ENCODE results near the gene CD55.

The CD55 gene

DNA sequence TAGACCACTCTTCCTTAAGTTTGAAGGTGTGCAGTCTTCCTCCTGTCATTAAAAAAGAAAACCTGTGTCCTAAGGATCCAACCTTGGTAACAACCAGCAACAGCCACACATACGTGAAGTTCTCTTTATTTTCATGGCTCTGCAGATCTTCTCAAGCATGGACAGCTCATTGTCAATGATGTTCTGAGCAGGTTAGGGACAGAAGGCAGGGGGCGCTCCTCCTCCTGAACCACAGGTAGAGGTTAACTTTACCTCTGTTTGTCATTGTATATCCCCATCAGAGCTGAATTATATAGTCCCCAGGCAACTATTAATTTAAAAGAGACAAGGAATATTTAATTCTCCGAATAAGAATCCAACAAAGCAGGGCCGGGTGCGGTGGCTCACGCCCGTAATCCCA, 80.1 kb downstream of the CD55 start:
- TF ChIP-seq CTCF (IDR thresholded peaks at IDR 0.05; ENCODE audit: insufficient read depth, low read depth, low read length, missing control alignments) = peak; percentile 11
- no peak for DNase-seq (ENCODE audit: low read depth)
- no peak overlapping the region for H3K4me3 ChIP-seq (ENCODE audit: low read depth, low read length)

- no peak overlapping the region for H3K4me3 ChIP-seq (ENCODE audit: low read depth, low read length)
- DNase-seq (ENCODE audit: low read depth) = no peak
- TF ChIP-seq CTCF (IDR thresholded peaks at IDR 0.05; ENCODE audit: insufficient read depth, low read depth, low read length, missing control alignments) = no peak
Observed at GRCh38 chr1:207402744-207403143, 81.3 kb downstream of the CD55 start.

DNA sequence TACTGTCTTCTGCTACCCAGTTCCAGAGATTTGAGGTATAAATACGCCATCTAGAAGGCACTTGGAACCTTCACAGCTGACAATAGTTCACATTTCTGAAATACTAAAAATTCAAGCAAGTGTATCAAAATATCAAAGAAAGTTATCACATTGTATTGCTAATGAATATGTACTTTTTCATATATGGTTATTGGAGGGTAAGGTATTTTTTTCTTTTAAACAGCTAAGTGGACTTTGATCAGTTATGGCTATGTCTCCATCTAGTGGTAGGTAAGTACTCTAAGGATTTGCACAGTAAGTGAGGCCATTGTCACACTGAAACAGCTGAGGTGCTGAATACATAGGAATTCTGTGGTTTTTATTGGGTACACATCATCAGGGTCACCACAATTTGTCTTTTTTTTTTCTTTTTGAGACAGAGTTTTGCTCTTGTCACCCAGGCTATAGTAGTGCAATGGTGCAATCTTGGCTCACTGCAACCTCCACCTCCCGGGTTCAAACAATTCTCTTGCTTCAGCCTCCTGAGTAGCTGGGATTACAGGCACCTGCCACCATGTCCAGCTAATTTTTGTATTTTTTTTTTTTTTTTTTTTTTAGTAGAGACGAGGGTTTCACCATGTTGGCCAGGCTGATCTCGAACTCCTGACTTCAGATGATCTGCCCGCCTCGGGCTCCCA, 83.5 kb downstream of the CD55 start:
- TF ChIP-seq CTCF (IDR thresholded peaks at IDR 0.05; ENCODE audit: insufficient read depth, low read depth, low read length, missing control alignments) = peak; percentile 70

DNA sequence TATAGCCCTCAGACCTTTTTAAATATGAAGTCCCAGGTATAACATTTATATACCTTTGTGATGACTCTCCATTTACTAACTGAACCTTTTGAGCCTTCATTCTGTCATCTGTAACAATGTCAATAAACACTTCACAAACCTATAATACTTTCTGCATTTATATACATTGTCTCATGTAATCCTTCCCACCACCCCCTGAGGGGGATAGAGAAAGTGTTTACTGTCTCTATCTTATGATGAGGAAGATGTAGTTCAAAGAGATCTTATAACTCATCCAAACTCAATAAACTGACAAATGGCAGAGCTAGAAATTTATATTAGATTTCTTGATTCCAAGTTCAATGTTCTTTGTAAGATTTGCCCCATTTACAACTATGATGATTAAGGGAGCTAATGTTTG, 84.3 kb downstream of the CD55 start:
- TF ChIP-seq CTCF (IDR thresholded peaks at IDR 0.05; ENCODE audit: insufficient read depth, low read depth, low read length, missing control alignments) = no peak
- DNase-seq (ENCODE audit: low read depth) = no peak
- H3K4me3 ChIP-seq (ENCODE audit: low read depth, low read length) = no peak overlapping the region

More for the DNA sequence above, 83.5 kb downstream of the CD55 start:
- no peak overlapping the region for H3K4me3 ChIP-seq (ENCODE audit: low read depth, low read length)
- DNase-seq (ENCODE audit: low read depth) = peak; percentile 74

DNA sequence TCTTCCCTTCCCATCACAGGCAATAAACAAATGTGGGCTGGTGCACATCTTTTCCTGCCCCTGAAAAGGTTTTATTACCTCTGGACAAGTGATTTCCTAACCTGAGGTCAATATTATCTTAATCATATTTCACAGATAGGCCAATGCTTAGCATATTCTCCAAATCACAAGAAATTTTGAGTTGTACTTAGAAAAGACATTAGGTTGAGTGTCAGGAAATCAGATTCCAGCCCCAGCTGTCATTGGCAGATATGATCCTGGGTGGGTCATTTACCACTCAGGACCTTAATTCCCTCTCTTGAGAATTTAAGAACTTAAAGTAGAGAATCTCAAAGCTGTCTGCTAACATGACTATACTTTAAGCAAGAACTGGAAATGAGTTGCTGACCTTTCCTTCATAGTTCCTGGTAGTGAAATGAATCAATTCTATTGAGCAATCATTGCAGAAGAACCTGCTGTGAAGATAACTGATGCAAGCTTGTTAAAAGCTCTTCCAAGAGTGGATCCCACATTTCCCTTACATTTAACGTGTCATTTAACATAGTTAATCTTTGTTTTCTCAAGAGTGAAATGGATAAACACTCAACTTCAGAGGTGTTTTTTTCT, 86.3 kb downstream of the CD55 start:
- TF ChIP-seq CTCF (IDR thresholded peaks at IDR 0.05; ENCODE audit: insufficient read depth, low read depth, low read length, missing control alignments) = no peak
- H3K4me3 ChIP-seq (ENCODE audit: low read depth, low read length) = no peak overlapping the region
- DNase-seq (ENCODE audit: low read depth) = peak; percentile 45

Measured in GM12865 (cell line).